ENCODE results near the gene FIGN.

The FIGN gene

DNA sequence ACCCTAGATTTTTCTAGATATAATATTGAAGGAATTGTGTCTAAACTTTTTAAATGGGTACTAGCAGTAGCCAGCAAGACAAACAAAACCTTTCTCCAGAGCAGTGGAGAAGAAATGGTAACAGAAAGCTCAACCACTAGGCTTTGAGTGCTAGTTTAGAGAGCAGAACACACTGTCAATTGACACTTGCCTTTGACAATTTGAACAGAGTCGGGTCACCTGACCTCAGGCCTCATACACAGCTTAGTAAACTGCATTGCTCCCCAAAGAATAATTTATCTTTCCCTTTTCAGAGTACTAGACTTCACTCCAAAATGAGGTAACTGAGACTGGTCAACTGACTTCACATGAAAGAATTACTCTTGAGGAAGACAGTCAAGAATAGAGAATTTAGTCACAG is 48.6 kb downstream of the FIGN start:
- Histone ChIP-seq H3K27me3 (replicated peaks; ENCODE audit: control insufficient read depth, insufficient read depth, low read length) (no peaks in the 10 kb centered on the region), H3K4me3 (replicated peaks; ENCODE audit: low read depth, low read length) (no peak overlapping the region), H3K36me3 (ENCODE audit: control insufficient read depth, insufficient read depth, low read length) (no peaks in the 10 kb centered on the region)
- DNase-seq (ENCODE audit: extremely low read depth, insufficient read length), result no peak
- TF ChIP-seq, protein P1, sequence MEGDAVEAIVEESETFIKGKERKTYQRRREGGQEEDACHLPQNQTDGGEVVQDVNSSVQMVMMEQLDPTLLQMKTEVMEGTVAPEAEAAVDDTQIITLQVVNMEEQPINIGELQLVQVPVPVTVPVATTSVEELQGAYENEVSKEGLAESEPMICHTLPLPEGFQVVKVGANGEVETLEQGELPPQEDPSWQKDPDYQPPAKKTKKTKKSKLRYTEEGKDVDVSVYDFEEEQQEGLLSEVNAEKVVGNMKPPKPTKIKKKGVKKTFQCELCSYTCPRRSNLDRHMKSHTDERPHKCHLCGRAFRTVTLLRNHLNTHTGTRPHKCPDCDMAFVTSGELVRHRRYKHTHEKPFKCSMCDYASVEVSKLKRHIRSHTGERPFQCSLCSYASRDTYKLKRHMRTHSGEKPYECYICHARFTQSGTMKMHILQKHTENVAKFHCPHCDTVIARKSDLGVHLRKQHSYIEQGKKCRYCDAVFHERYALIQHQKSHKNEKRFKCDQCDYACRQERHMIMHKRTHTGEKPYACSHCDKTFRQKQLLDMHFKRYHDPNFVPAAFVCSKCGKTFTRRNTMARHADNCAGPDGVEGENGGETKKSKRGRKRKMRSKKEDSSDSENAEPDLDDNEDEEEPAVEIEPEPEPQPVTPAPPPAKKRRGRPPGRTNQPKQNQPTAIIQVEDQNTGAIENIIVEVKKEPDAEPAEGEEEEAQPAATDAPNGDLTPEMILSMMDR (IDR thresholded peaks at IDR 0.05; ENCODE audit: insufficient read depth, low read length, poor library complexity, severe bottlenecking), result no peak

DNA sequence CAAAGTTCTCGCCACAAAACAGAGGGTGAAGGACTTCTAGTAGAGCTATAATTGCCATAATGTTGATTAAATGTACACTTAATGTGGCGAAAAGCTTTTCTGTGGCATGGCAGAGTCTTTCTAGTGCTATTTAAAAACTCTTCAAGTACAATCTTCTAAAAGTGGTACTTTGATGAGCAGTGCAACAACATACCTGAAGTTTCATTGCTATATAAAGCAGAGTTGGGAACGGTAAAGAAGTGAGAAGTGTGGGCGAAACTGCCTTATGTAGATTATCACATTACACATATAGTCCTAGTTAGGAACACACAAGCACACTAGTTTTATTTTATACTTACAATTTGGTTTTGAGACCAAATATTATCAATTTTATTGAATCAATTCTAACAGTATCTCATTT is 49.5 kb downstream of the FIGN start:
- no peak for DNase-seq (ENCODE audit: extremely low read depth, insufficient read length)
- Histone ChIP-seq H3K4me3 (replicated peaks; ENCODE audit: low read depth, low read length) (no peak overlapping the region), H3K36me3 (ENCODE audit: control insufficient read depth, insufficient read depth, low read length) (no peaks in the 10 kb centered on the region), H3K27me3 (replicated peaks; ENCODE audit: control insufficient read depth, insufficient read depth, low read length) (no peaks in the 10 kb centered on the region)
- TF ChIP-seq, protein P1 (IDR thresholded peaks at IDR 0.05; ENCODE audit: insufficient read depth, low read length, poor library complexity, severe bottlenecking), result no peak

DNA sequence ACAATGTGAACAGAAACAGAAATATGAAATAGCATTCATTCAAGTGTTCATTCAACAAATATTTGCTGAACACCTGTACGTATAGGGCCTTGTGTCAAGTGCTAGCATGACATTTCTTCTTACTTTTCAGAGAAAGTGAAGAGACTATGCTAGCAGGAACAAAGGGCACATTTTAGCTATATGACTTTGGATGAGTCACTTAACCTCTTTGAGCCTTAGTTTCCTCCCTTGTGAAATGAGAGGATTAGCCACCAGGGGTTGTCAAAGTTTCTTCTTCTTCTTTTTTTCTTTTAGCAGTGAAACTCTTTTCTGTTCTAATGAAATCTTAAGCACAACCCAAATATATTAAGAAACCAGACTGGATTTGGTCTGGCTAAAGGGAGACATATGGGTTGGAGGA is 53.1 kb downstream of the FIGN start:
- Histone ChIP-seq H3K27me3 (replicated peaks; ENCODE audit: control insufficient read depth, insufficient read depth, low read length) (no peaks in the 10 kb centered on the region), H3K36me3 (ENCODE audit: control insufficient read depth, insufficient read depth, low read length) (no peaks in the 10 kb centered on the region), H3K4me3 (replicated peaks; ENCODE audit: low read depth, low read length) (no peak overlapping the region)
- TF ChIP-seq, protein P1 (IDR thresholded peaks at IDR 0.05; ENCODE audit: insufficient read depth, low read length, poor library complexity, severe bottlenecking), result no peak
- no peak for DNase-seq (ENCODE audit: extremely low read depth, insufficient read length)

DNA sequence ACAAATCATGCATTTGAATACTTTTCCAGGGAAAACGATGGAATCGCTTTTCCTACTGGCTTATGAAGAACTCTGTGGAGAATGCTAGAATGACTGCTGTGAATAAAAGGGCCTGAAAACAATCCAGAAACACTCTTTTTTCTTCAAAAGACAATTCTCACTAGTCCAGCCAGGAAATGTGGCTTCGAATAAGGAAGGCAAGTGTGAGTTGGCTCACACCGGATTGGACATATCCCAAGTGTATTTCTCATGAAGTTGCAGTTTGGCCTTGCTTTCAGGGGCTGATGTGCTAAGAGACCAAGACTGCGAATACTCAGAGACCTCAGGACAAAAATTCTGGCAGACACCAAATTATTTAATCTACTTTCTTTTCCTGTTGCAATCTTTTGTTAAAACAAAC is 54.1 kb downstream of the FIGN start:
- no peaks in the 10 kb centered on the region for H3K36me3 ChIP-seq (ENCODE audit: control insufficient read depth, insufficient read depth, low read length)
- no peak overlapping the region for H3K4me3 ChIP-seq (replicated peaks; ENCODE audit: low read depth, low read length)
- H3K27me3 ChIP-seq (replicated peaks; ENCODE audit: control insufficient read depth, insufficient read depth, low read length), result no peaks in the 10 kb centered on the region
- DNase-seq (ENCODE audit: extremely low read depth, insufficient read length), result no peak
- TF ChIP-seq, protein P1 (IDR thresholded peaks at IDR 0.05; ENCODE audit: insufficient read depth, low read length, poor library complexity, severe bottlenecking), result no peak

DNA sequence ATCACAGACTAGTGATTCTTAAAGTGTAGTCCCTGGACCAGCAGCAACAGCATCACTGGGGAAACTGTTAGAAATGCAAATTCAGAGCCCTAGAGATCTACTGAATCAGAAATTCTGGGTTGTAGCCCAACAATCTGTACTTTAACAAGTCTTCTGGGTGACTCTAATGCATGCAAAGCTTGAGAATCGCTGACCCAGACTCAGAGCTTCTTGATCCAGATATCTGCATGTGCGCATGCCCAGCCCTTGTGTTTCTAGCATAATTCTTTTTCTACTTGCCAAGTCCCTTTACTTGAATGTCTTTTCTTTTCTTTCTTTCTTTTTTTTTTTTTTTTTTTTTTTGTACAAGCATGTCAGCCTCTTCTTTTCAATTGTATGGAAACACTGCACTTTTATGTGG is 60.4 kb downstream of the FIGN start:
- TF ChIP-seq, protein P1 (IDR thresholded peaks at IDR 0.05; ENCODE audit: insufficient read depth, low read length, poor library complexity, severe bottlenecking), result no peak
- no peaks in the 10 kb centered on the region for H3K36me3 ChIP-seq (ENCODE audit: control insufficient read depth, insufficient read depth, low read length)
- no peaks in the 10 kb centered on the region for H3K27me3 ChIP-seq (replicated peaks; ENCODE audit: control insufficient read depth, insufficient read depth, low read length)
- H3K4me3 ChIP-seq (replicated peaks; ENCODE audit: low read depth, low read length), result no peak overlapping the region
- DNase-seq (ENCODE audit: extremely low read depth, insufficient read length), result no peak

DNA sequence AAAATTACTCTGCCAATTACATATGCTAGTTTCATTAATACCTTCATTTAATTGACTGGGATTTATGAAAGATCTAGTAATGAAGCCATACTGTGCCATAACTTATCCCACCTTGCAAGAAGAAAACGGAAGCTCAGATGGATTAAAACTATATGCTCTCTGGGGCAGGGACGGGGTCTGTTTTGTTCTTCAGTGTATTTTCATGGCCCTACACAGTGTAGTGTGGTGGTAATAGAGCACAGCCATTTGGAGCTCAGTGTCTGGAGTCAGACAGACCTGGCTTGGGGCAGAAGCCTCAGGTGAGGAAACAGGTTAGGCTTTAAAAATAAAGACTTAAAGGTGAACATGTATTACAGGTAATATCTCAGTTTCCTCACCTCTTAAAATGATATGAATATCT is 62.3 kb downstream of the FIGN start:
- Histone ChIP-seq H3K27me3 (replicated peaks; ENCODE audit: control insufficient read depth, insufficient read depth, low read length) (no peaks in the 10 kb centered on the region), H3K4me3 (replicated peaks; ENCODE audit: low read depth, low read length) (no peak overlapping the region), H3K36me3 (ENCODE audit: control insufficient read depth, insufficient read depth, low read length) (no peaks in the 10 kb centered on the region)
- TF ChIP-seq, protein P1 (IDR thresholded peaks at IDR 0.05; ENCODE audit: insufficient read depth, low read length, poor library complexity, severe bottlenecking), result no peak
- DNase-seq (ENCODE audit: extremely low read depth, insufficient read length), result no peak

Data from GM06990 (cell line).